ENCODE measurements around the gene ANKRD45. TPM values are rescaled to one million over a fixed set of nuclear protein-coding genes. Genes with fewer than 3 reads are reported as not detected.
"Not testable (repeated sequence)": the region's sequence is repeated elsewhere in the genome, so short reads cannot be mapped to it uniquely, and the experiment has no call there.

The ANKRD45 gene
- total RNA-seq, 4 donors from 2014 or later = 0.33 TPM; not detected in 3

- intact Hi-C loops (cut with DNase I) = no loop called here
- H3K36me3 ChIP-seq = no peaks in the 10 kb centered on the region
- H3K4me3 ChIP-seq = no peak within 1 kb of the TSS
- WGBS = 92% methylated on average over 1 of the region's 1 CpG
- no peaks in the 10 kb centered on the region for H3K27me3 ChIP-seq
- H3K27ac ChIP-seq (replicated peaks in 1 of 4) = no peak within 1 kb of the TSS
- no peak for TF ChIP-seq EP300 (IDR thresholded peaks at IDR 0.05)
- no peak for TF ChIP-seq POLR2A (IDR thresholded peaks at IDR 0.05; ENCODE audit: low read depth)
- peaks cover 0 to 11% (median 0%) of the 10 kb centered on the region in 4 donors for H3K9me3 ChIP-seq
- no peaks in the 10 kb centered on the region for H3K4me1 ChIP-seq
- no peak for DNase-seq (ENCODE audit: extremely low spot score)
These were observed 34.5 kb downstream of the ANKRD45 start, which contains the start of gene TEX50 for GRCh38 chr1:173635116-173635515. Gene TEX50 (plus strand): TSS chr1:173635338. CDS start chr1:173635522, 184 bp downstream.

GRCh38 chr1:173628888-173629287, 40.8 kb downstream of the ANKRD45 start:
- H3K4me3 ChIP-seq = no peak overlapping the region
- intact Hi-C loops (cut with DNase I) = no loop called here
- no peak overlapping the region for H3K27ac ChIP-seq (replicated peaks in 1 of 4)
- 85% methylated on average over 3 of the region's 3 CpGs for WGBS
- TF ChIP-seq CTCF (IDR thresholded peaks at IDR 0.05) (no peak), POLR2A (IDR thresholded peaks at IDR 0.05; ENCODE audit: low read depth) (no peak), EP300 (IDR thresholded peaks at IDR 0.05) (no peak), POLR2AphosphoS5 (IDR thresholded peaks at IDR 0.05) (no peak)
- H3K4me1 ChIP-seq = no peaks in the 10 kb centered on the region
- H3K36me3 ChIP-seq = no peaks in the 10 kb centered on the region
- DNase-seq (ENCODE audit: extremely low spot score) = no peak
- no peaks in the 10 kb centered on the region for H3K27me3 ChIP-seq
- no peaks in the 10 kb centered on the region for H3K9me3 ChIP-seq

- intact Hi-C loops (cut with DNase I) = no loop called here
- TF ChIP-seq CTCF (IDR thresholded peaks at IDR 0.05) (no peak), POLR2AphosphoS5 (IDR thresholded peaks at IDR 0.05) (no peak), POLR2A (IDR thresholded peaks at IDR 0.05; ENCODE audit: low read depth) (no peak), EP300 (IDR thresholded peaks at IDR 0.05) (no peak)
- Histone ChIP-seq H3K9me3 (no peaks in the 10 kb centered on the region), H3K4me1 (no peaks in the 10 kb centered on the region), H3K27me3 (no peaks in the 10 kb centered on the region), H3K36me3 (no peaks in the 10 kb centered on the region), H3K4me3 (no peak overlapping the region), H3K27ac (replicated peaks in 1 of 4) (no peak overlapping the region)
- DNase-seq (ENCODE audit: extremely low spot score) = no peak
These were observed 42.4 kb downstream of the ANKRD45 start for GRCh38 chr1:173627269-173627668.

GRCh38 chr1:173616859-173617258, 52.8 kb downstream of the ANKRD45 start:
- no peak overlapping the region for H3K27ac ChIP-seq (replicated peaks in 1 of 4)
- H3K9me3 ChIP-seq = peaks cover 0 to 23% (median 21%) of the 10 kb centered on the region in 4 donors
- DNase-seq (ENCODE audit: extremely low spot score) = no peak
- H3K4me3 ChIP-seq = no peak overlapping the region
- no peak for TF ChIP-seq POLR2A (IDR thresholded peaks at IDR 0.05; ENCODE audit: low read depth)
- no peak for TF ChIP-seq EP300 (IDR thresholded peaks at IDR 0.05)
- TF ChIP-seq CTCF (IDR thresholded peaks at IDR 0.05) = no peak
- TF ChIP-seq POLR2AphosphoS5 (IDR thresholded peaks at IDR 0.05) = no peak
- no peaks in the 10 kb centered on the region for H3K36me3 ChIP-seq
- H3K4me1 ChIP-seq = no peaks in the 10 kb centered on the region
- H3K27me3 ChIP-seq = no peaks in the 10 kb centered on the region
- WGBS = 98% methylated on average over 4 of the region's 4 CpGs
- intact Hi-C loops (cut with DNase I) = no loop called here

- H3K27me3 ChIP-seq; intact Hi-C loops (cut with DNase I); H3K4me1 ChIP-seq; DNase-seq (ENCODE audit: extremely low spot score); H3K4me3 ChIP-seq; H3K36me3 ChIP-seq; H3K9me3 ChIP-seq; H3K27ac ChIP-seq (replicated peaks in 1 of 4): not testable (repeated sequence)
- WGBS = no CpG with 5 or more reads among the region's 32 CpGs
These were observed 56.6 kb downstream of the ANKRD45 start for GRCh38 chr1:173613086-173613485.

- WGBS = 93% methylated on average over 4 of the region's 4 CpGs
These were observed 61.0 kb downstream of the ANKRD45 start for GRCh38 chr1:173608503-173609216.

More at GRCh38 chr1:173608503-173609216, 61.0 kb downstream of the ANKRD45 start:
- no peaks in the 10 kb centered on the region for H3K27me3 ChIP-seq
- H3K9me3 ChIP-seq = no peaks in the 10 kb centered on the region
- no peaks in the 10 kb centered on the region for H3K36me3 ChIP-seq
- H3K27ac ChIP-seq (replicated peaks in 1 of 4) = no peak overlapping the region
- DNase-seq (ENCODE audit: extremely low spot score) = no peak
- intact Hi-C loops (cut with DNase I) = no loop called here
- no peak overlapping the region for H3K4me3 ChIP-seq
- TF ChIP-seq EP300 (IDR thresholded peaks at IDR 0.05) (no peak), POLR2AphosphoS5 (IDR thresholded peaks at IDR 0.05) (no peak), CTCF (IDR thresholded peaks at IDR 0.05) (no peak), POLR2A (IDR thresholded peaks at IDR 0.05; ENCODE audit: low read depth) (no peak)
- no peaks in the 10 kb centered on the region for H3K4me1 ChIP-seq
